Caco-2 (cell line): ENCODE results near the gene AHDC1. TPM values are rescaled to one million over a fixed set of nuclear protein-coding genes. Genes with fewer than 3 reads are reported as not detected.

Source experiments
- BruUV-seq: library from RNA; stranded (reverse); fragments of 400-500 nt; replicated peaks from 2 replicates; lab custom pipeline; 2021; lab: Mats Ljungman, UMichigan
- CTCF ChIA-PET: fragments of 300-600 bp; sonication (Branson Sonifier 250); formaldehyde crosslinking; loops from one replicate; lab custom pipeline; 2022; ENCODE audit warnings: antibody characterized with exemption; lab: Charles Lee
- POLR2A ChIA-PET: fragments of 300-600 bp; sonication (Branson Sonifier 250); formaldehyde crosslinking; loops from one replicate; lab custom pipeline; 2022; ENCODE audit warnings: antibody characterized with exemption; lab: Charles Lee
- DNase-seq, 2 experiments: peaks; one replicate each; pipeline versions ENCODE4 v3.0.0 to v3.0.0-alpha.2; 2020 to 2022
- H3K27me3 ChIP-seq: replicated peaks from 2 replicates; pipeline ENCODE4 v1.6.0; 2011; ENCODE audit warnings: low read length; ENCODE audit not compliant: control insufficient read depth, insufficient read depth
- H3K36me3 ChIP-seq: 2 replicates; pipeline ENCODE4 v1.5.1; 2011; ENCODE audit warnings: low read length; ENCODE audit not compliant: control insufficient read depth, insufficient read depth
- H3K4me1 ChIP-seq: fragments of 250-450 bp; sonication (Bioruptor Pico); 2 replicates; pipeline ENCODE4 v1.5.1; 2020; ENCODE audit warnings: mild to moderate bottlenecking
- H3K4me3 ChIP-seq: 2 replicates; pipeline ENCODE4 v1.5.1; 2011; ENCODE audit warnings: low read depth, mild to moderate bottlenecking, control low read depth, low read length
- H3K9me3 ChIP-seq: fragments of 250-450 bp; sonication (Bioruptor Pico); 2 replicates; pipeline ENCODE4 v1.5.1; 2020; ENCODE audit warnings: mild to moderate bottlenecking, moderate library complexity
- H3K27ac Mint-ChIP-seq: one replicate; pipeline ENCODE4 v1.8.0; 2022; ENCODE audit warnings: mixed read lengths; ENCODE audit not compliant: unreplicated experiment
- H3K27me3 Mint-ChIP-seq: one replicate; pipeline ENCODE4 v1.8.0; 2022; ENCODE audit warnings: mixed read lengths; ENCODE audit not compliant: insufficient read depth, unreplicated experiment
- H3K36me3 Mint-ChIP-seq: one replicate; pipeline ENCODE4 v1.8.0; 2022; ENCODE audit warnings: mild to moderate bottlenecking, mixed read lengths; ENCODE audit not compliant: insufficient read depth, unreplicated experiment
- H3K4me1 Mint-ChIP-seq: one replicate; pipeline ENCODE4 v1.8.0; 2022; ENCODE audit warnings: low read depth, mixed read lengths; ENCODE audit not compliant: unreplicated experiment
- H3K4me3 Mint-ChIP-seq: one replicate; pipeline ENCODE4 v1.8.0; 2022; ENCODE audit warnings: mild to moderate bottlenecking, moderate library complexity, mixed read lengths; ENCODE audit not compliant: unreplicated experiment
- H3K9me3 Mint-ChIP-seq: one replicate; pipeline ENCODE4 v1.8.0; 2022; ENCODE audit warnings: mixed read lengths; ENCODE audit not compliant: unreplicated experiment
- intact Hi-C: fragments of 100-400 bp; cut with micrococcal nuclease; formaldehyde crosslinking; loops from one replicate; pipeline ENCODE4 v1.10.0; 2022; ENCODE audit not compliant: unreplicated experiment
- total RNA-seq: library from RNA; stranded (reverse); gene quantifications from 2 replicates; pipeline ENCODE4 v1.2.3, GENCODE V29; 2022
- TF ChIP-seq, protein P1 (sequence below), 2 experiments: fragments of 200-600 bp in 1 of 2; IDR thresholded peaks; 1 replicate in 1 of 2; 2 replicates in 1 of 2; pipeline versions ENCODE4 v1.5.1 to v1.8.0; 2011 to 2022; ENCODE audit warnings: antibody characterized with exemption in 1 of 2, control low read depth in 1 of 2, inconsistent platforms in 1 of 2, low read depth in 1 of 2, low read length in 1 of 2, mild to moderate bottlenecking in 1 of 2, moderate library complexity in 1 of 2; ENCODE audit not compliant: insufficient read depth in 1 of 2, severe bottlenecking in 1 of 2, unreplicated experiment in 1 of 2

The AHDC1 gene
- total RNA-seq, 1 experiment from 2014 or later: 17.0 TPM

DNA sequence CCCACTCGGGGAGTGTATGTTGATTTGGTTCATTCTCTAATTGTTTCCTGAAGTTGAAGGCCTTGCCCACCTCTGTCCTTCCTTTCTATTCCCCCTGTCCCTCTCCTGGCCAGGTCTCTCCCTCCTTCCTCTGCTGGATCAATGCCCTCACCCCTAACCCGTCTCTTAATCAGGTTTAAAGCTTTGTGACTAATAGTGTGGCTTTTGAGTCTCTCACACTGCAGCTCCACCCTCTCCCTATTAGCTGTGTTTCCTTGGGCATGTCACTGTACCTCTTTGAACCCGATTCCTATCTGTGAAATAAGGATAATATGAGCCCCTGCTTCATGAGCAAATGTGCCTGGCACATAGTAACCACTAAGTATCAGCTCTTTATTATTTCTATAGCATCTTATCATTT lies 20.5 kb downstream of the AHDC1 start:
- Histone ChIP-seq H3K4me3 (no peak overlapping the region), H3K36me3 (no peaks in the 10 kb centered on the region), H3K27me3 (no peaks in the 10 kb centered on the region), H3K4me1 (no peaks in the 10 kb centered on the region), H3K9me3 (no peaks in the 10 kb centered on the region)
- no peaks in the 10 kb centered on the region for H3K9me3 Mint-ChIP-seq
- no peak for DNase-seq
- H3K27me3 Mint-ChIP-seq: no peaks in the 10 kb centered on the region
- no peak overlapping the region for H3K27ac Mint-ChIP-seq
- H3K4me3 Mint-ChIP-seq: no peak overlapping the region
- peaks cover 14% of the 10 kb centered on the region for H3K36me3 Mint-ChIP-seq
- CTCF ChIA-PET: interaction anchor here (1.3 kb wide), 1 partner anchor 14 kb away, joined by 3 read pairs; no protein-coding TSS in a partner anchor
- no peaks in the 10 kb centered on the region for H3K4me1 Mint-ChIP-seq
- TF ChIP-seq, protein P1, sequence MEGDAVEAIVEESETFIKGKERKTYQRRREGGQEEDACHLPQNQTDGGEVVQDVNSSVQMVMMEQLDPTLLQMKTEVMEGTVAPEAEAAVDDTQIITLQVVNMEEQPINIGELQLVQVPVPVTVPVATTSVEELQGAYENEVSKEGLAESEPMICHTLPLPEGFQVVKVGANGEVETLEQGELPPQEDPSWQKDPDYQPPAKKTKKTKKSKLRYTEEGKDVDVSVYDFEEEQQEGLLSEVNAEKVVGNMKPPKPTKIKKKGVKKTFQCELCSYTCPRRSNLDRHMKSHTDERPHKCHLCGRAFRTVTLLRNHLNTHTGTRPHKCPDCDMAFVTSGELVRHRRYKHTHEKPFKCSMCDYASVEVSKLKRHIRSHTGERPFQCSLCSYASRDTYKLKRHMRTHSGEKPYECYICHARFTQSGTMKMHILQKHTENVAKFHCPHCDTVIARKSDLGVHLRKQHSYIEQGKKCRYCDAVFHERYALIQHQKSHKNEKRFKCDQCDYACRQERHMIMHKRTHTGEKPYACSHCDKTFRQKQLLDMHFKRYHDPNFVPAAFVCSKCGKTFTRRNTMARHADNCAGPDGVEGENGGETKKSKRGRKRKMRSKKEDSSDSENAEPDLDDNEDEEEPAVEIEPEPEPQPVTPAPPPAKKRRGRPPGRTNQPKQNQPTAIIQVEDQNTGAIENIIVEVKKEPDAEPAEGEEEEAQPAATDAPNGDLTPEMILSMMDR (IDR thresholded peaks at IDR 0.05; ENCODE audit: insufficient read depth in 1 of 2, low read depth in 1 of 2, low read length in 1 of 2, severe bottlenecking in 1 of 2, unreplicated experiment in 1 of 2): no peak
- no TSS peak for BruUV-seq
- POLR2A ChIA-PET: interaction anchor here (0.9 kb wide), 1 partner anchor 13 kb away, joined by 4 read pairs; no protein-coding TSS in a partner anchor
- intact Hi-C loops: no loop called here

GRCh38 chr1:27581823-27582243 lies 22.1 kb downstream of the AHDC1 start:
- H3K4me1 ChIP-seq: no peaks in the 10 kb centered on the region
- peak overlapping the region; percentile 7 for H3K27ac Mint-ChIP-seq
- peaks cover 14% of the 10 kb centered on the region for H3K36me3 Mint-ChIP-seq
- H3K27me3 ChIP-seq: no peaks in the 10 kb centered on the region
- no peak overlapping the region for H3K4me3 ChIP-seq
- H3K4me1 Mint-ChIP-seq: peaks cover 4% of the 10 kb centered on the region
- no peak overlapping the region for H3K4me3 Mint-ChIP-seq
- POLR2A ChIA-PET: no interaction called here
- no peaks in the 10 kb centered on the region for H3K9me3 ChIP-seq
- CTCF ChIA-PET: interaction anchor here (1.0 kb wide), 1 partner anchor 25 kb away, joined by 5 read pairs; no protein-coding TSS in a partner anchor
- intact Hi-C loops: no loop called here
- DNase-seq: no peak
- H3K36me3 ChIP-seq: no peaks in the 10 kb centered on the region
- no TSS peak for BruUV-seq
- H3K9me3 Mint-ChIP-seq: no peaks in the 10 kb centered on the region
- no peaks in the 10 kb centered on the region for H3K27me3 Mint-ChIP-seq
- TF ChIP-seq, protein P1 (IDR thresholded peaks at IDR 0.05; ENCODE audit: insufficient read depth in 1 of 2, low read depth in 1 of 2, low read length in 1 of 2, severe bottlenecking in 1 of 2, unreplicated experiment in 1 of 2): no peak

DNA sequence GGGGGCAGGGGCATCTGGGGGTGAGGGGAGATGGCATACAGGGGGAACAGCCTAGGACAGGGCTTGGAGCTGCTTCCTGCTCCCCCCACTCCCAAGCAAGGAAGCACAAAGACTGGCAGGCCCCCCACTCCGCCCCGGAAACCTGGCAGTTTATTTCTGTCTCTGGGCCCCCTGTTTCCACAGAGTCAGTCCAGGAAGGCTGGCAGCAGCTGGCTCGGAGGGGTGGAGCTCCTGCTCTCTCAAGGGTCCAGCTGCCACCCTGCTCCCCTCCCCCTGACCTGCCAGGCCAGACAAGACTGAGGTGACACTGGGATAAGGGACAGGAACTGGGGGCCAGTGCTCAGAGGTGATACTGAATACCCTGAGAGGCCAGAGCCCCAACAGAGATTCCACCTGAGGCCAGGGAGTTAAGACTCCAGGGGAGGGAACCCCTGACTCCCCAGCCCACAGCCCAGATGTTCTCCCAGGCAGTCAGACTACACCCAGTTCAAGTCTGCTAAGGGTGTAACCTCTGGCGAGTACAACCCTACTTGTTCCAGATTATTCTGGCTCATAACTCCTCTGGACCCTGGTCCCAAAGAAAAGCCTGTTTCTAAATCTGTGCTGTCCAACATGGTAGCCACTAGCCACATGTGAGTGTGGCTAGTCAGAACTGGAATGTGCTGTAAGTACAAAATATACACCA lies 26.3 kb downstream of the AHDC1 start:
- BruUV-seq: no TSS peak
- Histone ChIP-seq H3K27me3 (no peaks in the 10 kb centered on the region), H3K9me3 (no peaks in the 10 kb centered on the region), H3K4me3 (no peak overlapping the region), H3K4me1 (peaks cover 27% of the 10 kb centered on the region), H3K36me3 (no peaks in the 10 kb centered on the region)
- Mint-ChIP-seq H3K36me3 (peaks cover 11% of the 10 kb centered on the region), H3K4me3 (no peak overlapping the region), H3K4me1 (peaks cover 17% of the 10 kb centered on the region), H3K27ac (no peak overlapping the region), H3K9me3 (no peaks in the 10 kb centered on the region), H3K27me3 (no peaks in the 10 kb centered on the region)
- ChIA-PET CTCF (interaction anchor here (0.6 to 3.3 kb wide), 2 partner anchors 21 to 29 kb away, joined by 3 to 37 read pairs; no protein-coding TSS in a partner anchor), POLR2A (no interaction called here)
- intact Hi-C loops: no loop called here
- TF ChIP-seq, protein P1 (IDR thresholded peaks at IDR 0.05; ENCODE audit: insufficient read depth in 1 of 2, low read depth in 1 of 2, low read length in 1 of 2, severe bottlenecking in 1 of 2, unreplicated experiment in 1 of 2): no peak
- no peak for DNase-seq
